MM.1S (cell line): Measurements from ENCODE around the gene DZIP1.

ENCODE experiments used
- DNase-seq: peaks from one replicate; pipeline ENCODE4 v3.0.0-alpha.2; 2015
- H2AFZ ChIP-seq: fragments of 300-600 bp; sonication (generic); 2 replicates; pipeline ENCODE4 v1.6.0; 2016; ENCODE audit warnings: antibody characterized with exemption, low read length
- H3F3A ChIP-seq: fragments of 300-600 bp; sonication (generic); 2 replicates; pipeline ENCODE4 v1.6.1; 2016; ENCODE audit warnings: mild to moderate bottlenecking, antibody characterized with exemption, low read length, moderate library complexity, mixed read lengths; ENCODE audit not compliant: insufficient read depth
- H3K27ac ChIP-seq: fragments of 300-600 bp; sonication (generic); 2 replicates; pipeline ENCODE4 v1.5.1; 2016; ENCODE audit warnings: mild to moderate bottlenecking, low read length
- H3K27me3 ChIP-seq: fragments of 300-600 bp; sonication (generic); replicated peaks from 2 replicates; pipeline ENCODE4 v1.6.0; 2016; ENCODE audit warnings: low read length; ENCODE audit not compliant: insufficient read depth
- H3K36me3 ChIP-seq: fragments of 300-600 bp; sonication (generic); replicated peaks from 2 replicates; pipeline ENCODE4 v1.6.1; 2016; ENCODE audit warnings: mild to moderate bottlenecking, low read length, mixed read lengths; ENCODE audit not compliant: insufficient read depth
- H3K4me1 ChIP-seq: fragments of 300-600 bp; sonication (generic); 2 replicates; pipeline ENCODE4 v1.6.1; 2016; ENCODE audit warnings: low read length, mixed read lengths
- H3K4me2 ChIP-seq: fragments of 300-600 bp; sonication (generic); 2 replicates; pipeline ENCODE4 v1.6.0; 2016; ENCODE audit warnings: low read depth, low read length
- H3K4me3 ChIP-seq: fragments of 300-600 bp; sonication (generic); 2 replicates; pipeline ENCODE4 v1.5.1; 2016; ENCODE audit warnings: low read length, mixed read lengths
- H3K79me2 ChIP-seq: fragments of 300-600 bp; sonication (generic); 2 replicates; pipeline ENCODE4 v1.6.1; 2016; ENCODE audit warnings: mixed run types, low read length, mixed read lengths
- H3K9ac ChIP-seq: fragments of 300-600 bp; sonication (generic); 2 replicates; pipeline ENCODE4 v1.6.1; 2016; ENCODE audit warnings: low read length, mixed read lengths
- H3K9me2 ChIP-seq: fragments of 300-600 bp; sonication (generic); replicated peaks from 2 replicates; pipeline ENCODE4 v1.6.1; 2016; ENCODE audit warnings: mild to moderate bottlenecking, low read length, mixed read lengths; ENCODE audit not compliant: insufficient read depth
- H3K9me3 ChIP-seq: fragments of 300-600 bp; sonication (generic); replicated peaks from 2 replicates; pipeline ENCODE4 v1.6.1; 2016; ENCODE audit warnings: mild to moderate bottlenecking, low read length, mixed read lengths; ENCODE audit not compliant: insufficient read depth
- H4K20me1 ChIP-seq: fragments of 300-600 bp; sonication (generic); 2 replicates; pipeline ENCODE4 v1.6.1; 2016; ENCODE audit warnings: mild to moderate bottlenecking, low read length, moderate library complexity, mixed read lengths; ENCODE audit not compliant: insufficient read depth
- EZH2 ChIP-seq: fragments of 300-600 bp; sonication (generic); optimal IDR thresholded peaks from 2 replicates; pipeline ENCODE3; 2017; ENCODE audit warnings: low read depth, mild to moderate bottlenecking, antibody characterized with exemption, low read length, mixed read lengths
- EZH2phosphoT487 ChIP-seq: fragments of 300-600 bp; sonication (generic); IDR thresholded peaks from 2 replicates; pipeline ENCODE4 v1.6.1; 2018; ENCODE audit warnings: antibody characterized with exemption, low read length
- TF ChIP-seq, protein P1 (sequence below): fragments of 300-600 bp; sonication (generic); IDR thresholded peaks from 2 replicates; pipeline ENCODE4 v1.5.1; 2016; ENCODE audit warnings: antibody characterized with exemption, low read length, mixed read lengths

Gene DZIP1

DNA sequence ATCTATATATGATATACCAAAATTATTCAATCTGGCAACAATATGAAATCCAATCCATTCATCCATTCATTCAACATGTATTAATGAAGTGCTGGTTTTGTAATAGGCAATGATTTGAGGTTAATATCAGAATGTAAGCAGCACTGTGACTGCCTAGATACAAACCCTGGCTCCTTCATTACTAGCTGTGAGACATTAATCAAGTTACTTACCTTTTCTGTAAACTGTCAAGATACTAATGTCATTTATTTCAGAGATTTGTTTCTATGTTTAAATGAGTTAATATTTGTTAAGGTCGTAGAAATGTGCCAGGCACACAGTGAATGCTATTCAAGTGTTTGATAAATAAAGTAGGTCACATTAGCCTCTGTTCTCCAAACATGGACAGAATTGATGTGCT lies 51.0 kb downstream of the DZIP1 start:
- Histone ChIP-seq H3F3A (no peaks in the 10 kb centered on the region), H2AFZ (no peak overlapping the region), H3K36me3 (no peaks in the 10 kb centered on the region), H3K9me3 (no peaks in the 10 kb centered on the region), H3K27ac (no peak overlapping the region), H3K4me1 (no peaks in the 10 kb centered on the region), H3K9ac (no peak overlapping the region), H3K27me3 (no peaks in the 10 kb centered on the region), H3K79me2 (no peaks in the 10 kb centered on the region), H4K20me1 (no peaks in the 10 kb centered on the region), H3K9me2 (no peaks in the 10 kb centered on the region), H3K4me2 (no peak overlapping the region), H3K4me3 (no peak overlapping the region)
- no peak for TF ChIP-seq EZH2phosphoT487
- TF ChIP-seq, protein P1, sequence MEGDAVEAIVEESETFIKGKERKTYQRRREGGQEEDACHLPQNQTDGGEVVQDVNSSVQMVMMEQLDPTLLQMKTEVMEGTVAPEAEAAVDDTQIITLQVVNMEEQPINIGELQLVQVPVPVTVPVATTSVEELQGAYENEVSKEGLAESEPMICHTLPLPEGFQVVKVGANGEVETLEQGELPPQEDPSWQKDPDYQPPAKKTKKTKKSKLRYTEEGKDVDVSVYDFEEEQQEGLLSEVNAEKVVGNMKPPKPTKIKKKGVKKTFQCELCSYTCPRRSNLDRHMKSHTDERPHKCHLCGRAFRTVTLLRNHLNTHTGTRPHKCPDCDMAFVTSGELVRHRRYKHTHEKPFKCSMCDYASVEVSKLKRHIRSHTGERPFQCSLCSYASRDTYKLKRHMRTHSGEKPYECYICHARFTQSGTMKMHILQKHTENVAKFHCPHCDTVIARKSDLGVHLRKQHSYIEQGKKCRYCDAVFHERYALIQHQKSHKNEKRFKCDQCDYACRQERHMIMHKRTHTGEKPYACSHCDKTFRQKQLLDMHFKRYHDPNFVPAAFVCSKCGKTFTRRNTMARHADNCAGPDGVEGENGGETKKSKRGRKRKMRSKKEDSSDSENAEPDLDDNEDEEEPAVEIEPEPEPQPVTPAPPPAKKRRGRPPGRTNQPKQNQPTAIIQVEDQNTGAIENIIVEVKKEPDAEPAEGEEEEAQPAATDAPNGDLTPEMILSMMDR: no peak
- no peak for TF ChIP-seq EZH2
- no peak for DNase-seq

DNA sequence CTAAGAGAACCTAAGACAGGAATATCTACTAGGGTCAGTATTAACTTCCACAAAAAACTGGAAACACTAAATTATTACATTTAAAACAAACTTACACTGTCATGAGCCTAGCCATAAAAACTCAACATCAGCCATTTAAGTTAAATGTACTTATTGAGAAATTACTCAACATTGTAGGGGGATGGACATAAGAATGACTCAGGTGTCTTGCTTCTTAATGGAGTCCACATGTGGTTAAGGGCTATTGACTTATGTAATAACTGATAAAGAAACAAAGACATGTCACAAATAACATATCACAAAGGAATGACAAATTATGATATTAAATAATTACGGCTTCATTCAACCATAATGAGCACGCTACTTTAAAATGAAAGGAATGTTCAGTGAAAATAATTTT lies 55.8 kb downstream of the DZIP1 start:
- Histone ChIP-seq H3K9me2 (no peaks in the 10 kb centered on the region), H3K27ac (no peak overlapping the region), H3K4me1 (no peaks in the 10 kb centered on the region), H3K27me3 (no peaks in the 10 kb centered on the region), H4K20me1 (no peaks in the 10 kb centered on the region), H3K4me3 (no peak overlapping the region), H3K36me3 (no peaks in the 10 kb centered on the region), H3F3A (no peaks in the 10 kb centered on the region), H3K9me3 (no peaks in the 10 kb centered on the region), H3K79me2 (no peaks in the 10 kb centered on the region), H2AFZ (no peak overlapping the region), H3K4me2 (no peak overlapping the region), H3K9ac (no peak overlapping the region)
- DNase-seq: no peak
- TF ChIP-seq EZH2phosphoT487 (no peak), EZH2 (no peak)
- TF ChIP-seq, protein P1: no peak

DNA sequence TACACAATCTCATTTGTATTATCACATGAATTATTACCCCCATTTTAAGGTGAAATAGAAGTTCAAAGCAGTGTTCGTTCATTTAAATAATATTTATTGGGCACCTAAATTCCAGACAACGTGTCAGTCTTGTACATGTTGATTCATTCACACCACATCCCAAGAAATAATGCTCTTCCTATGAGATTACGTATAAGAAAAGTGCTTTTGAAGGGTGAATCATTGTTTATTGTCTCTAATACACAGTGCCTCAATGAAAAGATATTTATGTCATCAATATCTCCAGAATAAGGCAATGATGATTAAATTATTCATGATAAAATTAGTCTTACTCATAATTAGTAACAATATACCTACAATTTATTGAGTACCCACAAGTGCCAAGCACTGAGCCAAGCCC lies 56.4 kb downstream of the DZIP1 start:
- no peak overlapping the region for H3K27ac ChIP-seq
- no peak overlapping the region for H3K9ac ChIP-seq
- H3K27me3 ChIP-seq: no peaks in the 10 kb centered on the region
- H3K36me3 ChIP-seq: no peaks in the 10 kb centered on the region
- no peak for DNase-seq
- H3K4me2 ChIP-seq: no peak overlapping the region
- no peaks in the 10 kb centered on the region for H3K9me3 ChIP-seq
- no peaks in the 10 kb centered on the region for H4K20me1 ChIP-seq
- no peak overlapping the region for H2AFZ ChIP-seq
- no peaks in the 10 kb centered on the region for H3K79me2 ChIP-seq
- TF ChIP-seq EZH2phosphoT487 (no peak), EZH2 (no peak)
- TF ChIP-seq, protein P1: no peak
- no peaks in the 10 kb centered on the region for H3K4me1 ChIP-seq
- H3K4me3 ChIP-seq: no peak overlapping the region
- no peaks in the 10 kb centered on the region for H3K9me2 ChIP-seq
- no peaks in the 10 kb centered on the region for H3F3A ChIP-seq
